Nephron progenitor cell (in vitro differentiated cells): Measurements from ENCODE around the gene CYS1.
A peak's percentile ranks its signal among the peaks of the same experiment; 100 is the strongest.

Source experiments
- DNase-seq: peaks from one replicate; pipeline ENCODE4 v3.0.0; 2021
- H3K27ac Mint-ChIP-seq: 2 replicates; pipeline ENCODE4 v1.8.0; 2021; ENCODE audit warnings: mild to moderate bottlenecking, moderate library complexity, mixed read lengths
- H3K27me3 Mint-ChIP-seq: 2 replicates; pipeline ENCODE4 v1.8.0; 2021; ENCODE audit warnings: mild to moderate bottlenecking, low read depth, mixed read lengths; ENCODE audit not compliant: poor library complexity
- H3K36me3 Mint-ChIP-seq: 2 replicates; pipeline ENCODE4 v1.8.0; 2021; ENCODE audit warnings: low read depth, mixed read lengths
- H3K4me1 Mint-ChIP-seq: 2 replicates; pipeline ENCODE4 v1.8.0; 2021; ENCODE audit warnings: mixed read lengths
- H3K4me3 Mint-ChIP-seq: 2 replicates; pipeline ENCODE4 v1.8.0; 2021; ENCODE audit warnings: mild to moderate bottlenecking, moderate library complexity, mixed read lengths
- H3K9me3 Mint-ChIP-seq: 2 replicates; pipeline ENCODE4 v1.8.0; 2021; ENCODE audit warnings: mild to moderate bottlenecking, moderate library complexity, mixed read lengths
- CTCF ChIP-seq: fragments of 200-600 bp; sonication (generic); IDR thresholded peaks from 2 replicates; pipeline ENCODE4 v1.5.0; 2021; ENCODE audit warnings: antibody characterized with exemption

The CYS1 gene

GRCh38 chr2:10054976-10055375, 25.2 kb downstream of the CYS1 start:
- Mint-ChIP-seq H3K9me3 (no peaks in the 10 kb centered on the region), H3K4me3 (no peak overlapping the region)
- DNase-seq: no peak

GRCh38 chr2:10054424-10054823, 25.8 kb downstream of the CYS1 start:
- no peak overlapping the region for H3K27ac Mint-ChIP-seq
- H3K36me3 Mint-ChIP-seq: peaks cover 48% of the 10 kb centered on the region
- peaks cover 55% of the 10 kb centered on the region for H3K4me1 Mint-ChIP-seq
- no peaks in the 10 kb centered on the region for H3K9me3 Mint-ChIP-seq
- no peak overlapping the region for H3K4me3 Mint-ChIP-seq
- H3K27me3 Mint-ChIP-seq: peaks cover 3% of the 10 kb centered on the region
- no peak for DNase-seq
- no peak for TF ChIP-seq CTCF

More at GRCh38 chr2:10054976-10055375, 25.2 kb downstream of the CYS1 start:
- no peak for TF ChIP-seq CTCF
- Mint-ChIP-seq H3K36me3 (peaks cover 43% of the 10 kb centered on the region), H3K4me1 (peaks cover 55% of the 10 kb centered on the region), H3K27ac (no peak overlapping the region), H3K27me3 (peaks cover 2% of the 10 kb centered on the region)

- peak overlapping the region; percentile 86 for H3K27ac Mint-ChIP-seq
- peaks cover 52% of the 10 kb centered on the region for H3K4me1 Mint-ChIP-seq
- no peaks in the 10 kb centered on the region for H3K9me3 Mint-ChIP-seq
- DNase-seq: no peak
- peaks cover 3% of the 10 kb centered on the region for H3K27me3 Mint-ChIP-seq
- no peak overlapping the region for H3K4me3 Mint-ChIP-seq
- peaks cover 50% of the 10 kb centered on the region for H3K36me3 Mint-ChIP-seq
- no peak for TF ChIP-seq CTCF
Measured at GRCh38 chr2:10053351-10053750, 26.9 kb downstream of the CYS1 start.

GRCh38 chr2:10052216-10052615, 28.0 kb downstream of the CYS1 start:
- no peak for TF ChIP-seq CTCF
- Mint-ChIP-seq H3K27ac (no peak overlapping the region), H3K9me3 (no peaks in the 10 kb centered on the region), H3K4me3 (no peak overlapping the region), H3K4me1 (peaks cover 45% of the 10 kb centered on the region), H3K27me3 (peaks cover 4% of the 10 kb centered on the region), H3K36me3 (peaks cover 52% of the 10 kb centered on the region)
- no peak for DNase-seq

- Mint-ChIP-seq H3K4me3 (no peak overlapping the region), H3K9me3 (no peaks in the 10 kb centered on the region), H3K27me3 (peaks cover 10% of the 10 kb centered on the region), H3K4me1 (peaks cover 26% of the 10 kb centered on the region), H3K36me3 (peaks cover 49% of the 10 kb centered on the region), H3K27ac (no peak overlapping the region)
- TF ChIP-seq CTCF: peak; percentile 66
- DNase-seq: no peak
Measured at GRCh38 chr2:10048501-10049171, 31.6 kb downstream of the CYS1 start.
